ENCODE results near the gene CCDC117.

Gene CCDC117

GRCh38 chr22:28817064-28817463, 44.6 kb downstream of the CCDC117 start:
- H3F3A ChIP-seq (ENCODE audit: low read depth) = peaks cover 9% of the 10 kb centered on the region
- no peak overlapping the region for H2AFZ ChIP-seq (ENCODE audit: low read length)
- TF ChIP-seq CTCF (conservative IDR thresholded peaks at IDR 0.05; ENCODE audit: low read length) = no peak
- no peak for TF ChIP-seq EZH2phosphoT487 (IDR thresholded peaks at IDR 0.05; ENCODE audit: borderline replicate concordance)
- peaks cover 7% of the 10 kb centered on the region for H3K79me2 ChIP-seq (ENCODE audit: insufficient read depth, low read length)
- no peaks in the 10 kb centered on the region for H3K27me3 ChIP-seq (ENCODE audit: insufficient read depth, low read length, poor library complexity, severe bottlenecking)
- H3K4me2 ChIP-seq (ENCODE audit: low read depth, low read length, poor library complexity, severe bottlenecking) = no peak overlapping the region
- no peak overlapping the region for H3K9ac ChIP-seq (ENCODE audit: low read depth, low read length, poor library complexity, severe bottlenecking)
- H3K9me3 ChIP-seq (ENCODE audit: insufficient read depth, low read depth, low read length) = no peaks in the 10 kb centered on the region
- peaks cover 81% of the 10 kb centered on the region for H3K4me1 ChIP-seq (ENCODE audit: insufficient read depth, low read length, poor library complexity, severe bottlenecking)
- no peak overlapping the region for H3K4me3 ChIP-seq (ENCODE audit: low read length, poor library complexity, severe bottlenecking)
- no peaks in the 10 kb centered on the region for H3K9me2 ChIP-seq (replicated peaks; ENCODE audit: low read depth, low read length)
- H3K36me3 ChIP-seq (ENCODE audit: insufficient read depth, low read length) = no peaks in the 10 kb centered on the region
- no peaks in the 10 kb centered on the region for H4K20me1 ChIP-seq (ENCODE audit: insufficient read depth, low read length, poor library complexity, severe bottlenecking)

- no peaks in the 10 kb centered on the region for H3K27me3 ChIP-seq (ENCODE audit: insufficient read depth, low read length, poor library complexity, severe bottlenecking)
- peak overlapping the region; percentile 28 for H3K4me2 ChIP-seq (ENCODE audit: low read depth, low read length, poor library complexity, severe bottlenecking)
- H3K36me3 ChIP-seq (ENCODE audit: insufficient read depth, low read length) = no peaks in the 10 kb centered on the region
- H3F3A ChIP-seq (ENCODE audit: low read depth) = peaks cover 7% of the 10 kb centered on the region
- H3K9me3 ChIP-seq (ENCODE audit: insufficient read depth, low read depth, low read length) = no peaks in the 10 kb centered on the region
- peaks cover 81% of the 10 kb centered on the region for H3K4me1 ChIP-seq (ENCODE audit: insufficient read depth, low read length, poor library complexity, severe bottlenecking)
- H3K79me2 ChIP-seq (ENCODE audit: insufficient read depth, low read length) = peaks cover 7% of the 10 kb centered on the region
- no peaks in the 10 kb centered on the region for H4K20me1 ChIP-seq (ENCODE audit: insufficient read depth, low read length, poor library complexity, severe bottlenecking)
- no peaks in the 10 kb centered on the region for H3K9me2 ChIP-seq (replicated peaks; ENCODE audit: low read depth, low read length)
- H3K4me3 ChIP-seq (ENCODE audit: low read length, poor library complexity, severe bottlenecking) = no peak overlapping the region
- H2AFZ ChIP-seq (ENCODE audit: low read length) = no peak overlapping the region
- TF ChIP-seq CTCF (conservative IDR thresholded peaks at IDR 0.05; ENCODE audit: low read length) = no peak
- no peak for TF ChIP-seq EZH2phosphoT487 (IDR thresholded peaks at IDR 0.05; ENCODE audit: borderline replicate concordance)
- H3K9ac ChIP-seq (ENCODE audit: low read depth, low read length, poor library complexity, severe bottlenecking) = peak overlapping the region; percentile 59
Measured at GRCh38 chr22:28817919-28818859, 45.7 kb downstream of the CCDC117 start.

- peaks cover 80% of the 10 kb centered on the region for H3K4me1 ChIP-seq (ENCODE audit: insufficient read depth, low read length, poor library complexity, severe bottlenecking)
- H4K20me1 ChIP-seq (ENCODE audit: insufficient read depth, low read length, poor library complexity, severe bottlenecking) = no peaks in the 10 kb centered on the region
- peak overlapping the region; percentile 28 for H3K4me2 ChIP-seq (ENCODE audit: low read depth, low read length, poor library complexity, severe bottlenecking)
- peaks cover 12% of the 10 kb centered on the region for H3F3A ChIP-seq (ENCODE audit: low read depth)
- no peaks in the 10 kb centered on the region for H3K36me3 ChIP-seq (ENCODE audit: insufficient read depth, low read length)
- H3K9me3 ChIP-seq (ENCODE audit: insufficient read depth, low read depth, low read length) = no peaks in the 10 kb centered on the region
- H3K27me3 ChIP-seq (ENCODE audit: insufficient read depth, low read length, poor library complexity, severe bottlenecking) = no peaks in the 10 kb centered on the region
- H3K79me2 ChIP-seq (ENCODE audit: insufficient read depth, low read length) = no peaks in the 10 kb centered on the region; the same call in 1 of the 2 replicates
- no peak overlapping the region for H3K9ac ChIP-seq (ENCODE audit: low read depth, low read length, poor library complexity, severe bottlenecking)
- no peak overlapping the region for H3K4me3 ChIP-seq (ENCODE audit: low read length, poor library complexity, severe bottlenecking)
- no peak overlapping the region for H2AFZ ChIP-seq (ENCODE audit: low read length)
- H3K9me2 ChIP-seq (replicated peaks; ENCODE audit: low read depth, low read length) = no peaks in the 10 kb centered on the region
- TF ChIP-seq EZH2phosphoT487 (IDR thresholded peaks at IDR 0.05; ENCODE audit: borderline replicate concordance) = no peak
- TF ChIP-seq CTCF (conservative IDR thresholded peaks at IDR 0.05; ENCODE audit: low read length) = no peak
Measured at GRCh38 chr22:28819253-28820096, 47.0 kb downstream of the CCDC117 start.
